ENCODE measurements around the gene KIAA1217.

Gene KIAA1217

DNA sequence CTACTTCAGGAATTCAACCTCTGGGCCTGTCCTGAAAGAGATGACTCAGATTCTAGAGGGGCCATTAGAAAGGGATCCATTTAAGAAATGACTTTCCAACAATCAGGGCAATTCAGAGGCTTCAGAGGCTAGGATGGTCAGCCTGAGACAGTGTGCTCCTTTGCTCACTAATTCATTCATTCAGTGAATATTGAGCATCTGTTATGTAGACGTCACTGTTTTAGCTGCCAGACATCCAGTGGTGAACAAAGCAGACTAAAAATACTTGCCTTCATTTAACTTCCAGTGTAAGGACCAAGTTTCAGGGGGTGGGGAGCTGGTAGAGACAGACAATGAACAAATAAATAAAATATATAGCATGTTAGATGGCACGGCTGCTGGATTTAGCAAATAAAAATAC lies 1.6 kb downstream of the KIAA1217 start:
- no peak for DNase-seq

DNA sequence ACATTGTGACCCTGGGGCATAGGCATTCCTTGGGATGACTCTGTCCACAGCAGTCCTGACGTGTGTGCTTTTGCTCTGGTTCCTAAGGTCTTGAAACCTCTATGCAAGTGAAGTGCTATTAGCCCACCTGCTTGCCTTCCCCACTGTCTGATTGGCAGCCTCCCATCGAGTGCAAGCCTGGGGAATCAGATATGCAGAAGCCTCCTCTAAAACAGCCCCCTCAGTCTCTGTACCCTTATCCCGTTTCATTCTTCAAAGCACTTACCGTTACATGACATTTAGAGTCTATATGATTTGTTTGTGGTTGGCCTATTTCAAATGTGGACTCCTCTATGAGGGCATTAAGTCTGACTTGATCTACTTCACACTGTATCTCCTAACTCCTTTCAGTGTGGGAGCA lies 4.3 kb downstream of the KIAA1217 start:
- DNase-seq = no peak

DNA sequence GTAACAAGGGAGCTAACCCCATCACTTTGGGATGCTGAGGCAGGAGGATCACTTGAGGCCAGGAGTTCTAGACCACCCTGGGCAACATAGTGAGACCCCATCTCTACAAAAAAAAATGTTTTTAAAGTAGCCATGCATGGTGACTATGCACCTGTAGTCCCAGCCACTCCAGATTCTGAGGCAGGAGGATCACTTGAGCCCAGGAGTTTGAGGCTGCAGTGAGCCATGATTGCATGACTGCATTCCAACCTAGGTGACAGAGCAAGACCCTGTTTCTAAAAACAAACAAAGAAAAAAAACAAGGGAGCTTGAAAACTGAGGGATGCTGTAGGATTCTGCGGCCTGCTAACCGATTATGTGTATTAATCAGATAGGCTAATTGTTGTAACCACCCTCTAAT lies 4.9 kb downstream of the KIAA1217 start:
- DNase-seq = no peak

DNA sequence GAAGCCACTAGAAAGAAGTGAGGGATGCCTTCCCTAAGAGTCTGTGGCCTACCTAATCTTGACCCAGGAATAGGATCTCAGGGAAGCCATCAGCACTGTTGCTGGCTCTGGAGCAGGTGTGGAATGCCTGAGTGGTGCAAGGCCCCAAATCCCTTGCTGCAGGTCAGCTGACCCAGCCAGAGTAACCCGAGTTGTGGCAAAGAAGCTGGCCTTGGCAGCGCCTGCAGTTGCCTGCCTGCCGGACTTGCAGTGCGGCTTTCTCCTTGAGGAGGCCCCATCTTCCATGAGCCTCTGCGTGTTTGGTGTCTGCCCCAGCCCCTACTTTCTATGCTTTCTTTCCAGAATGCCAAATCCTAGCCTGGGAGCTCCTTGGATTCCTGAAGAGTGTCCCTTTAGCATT lies 5.8 kb downstream of the KIAA1217 start:
- no peak for DNase-seq

DNA sequence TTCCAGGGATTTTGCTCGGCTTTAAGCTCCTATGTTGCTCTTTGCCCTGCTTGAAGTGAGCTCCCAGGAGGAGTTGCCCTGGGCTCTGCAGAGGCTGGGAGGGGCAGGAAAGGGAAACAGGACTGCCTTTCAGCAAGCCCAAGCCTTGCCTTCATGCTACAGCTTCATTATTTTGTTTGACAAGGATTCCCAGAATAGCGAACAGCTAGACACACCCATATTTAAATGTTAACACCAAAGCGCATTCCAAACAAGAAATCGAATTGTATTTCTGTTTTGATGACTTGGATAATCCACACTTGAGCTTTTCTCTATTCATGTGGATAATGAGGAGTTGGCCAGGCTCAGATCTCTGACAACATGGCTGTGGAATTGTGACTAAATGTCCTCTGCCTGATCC lies 6.3 kb downstream of the KIAA1217 start:
- DNase-seq = no peak

DNA sequence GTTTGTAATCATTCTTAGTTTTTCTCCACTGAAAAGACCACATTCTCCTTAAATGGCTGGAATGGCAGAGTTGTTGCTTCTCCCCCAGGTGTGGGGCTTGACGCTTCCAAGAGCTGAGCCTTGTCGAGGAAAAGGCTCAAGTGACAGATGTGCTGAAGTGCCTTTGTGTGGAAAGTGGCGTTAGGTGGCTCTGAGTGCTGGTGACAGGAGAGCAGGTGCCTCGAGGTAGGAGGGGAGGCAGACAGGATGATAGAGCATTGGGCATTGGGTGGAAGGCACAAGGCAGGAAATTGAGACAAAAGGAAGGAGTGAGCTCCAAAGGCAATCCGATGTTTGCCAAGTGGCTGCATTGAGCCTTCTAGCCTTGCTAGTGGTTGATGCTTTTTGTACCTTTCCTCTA lies 6.7 kb downstream of the KIAA1217 start:
- no peak for DNase-seq

DNA sequence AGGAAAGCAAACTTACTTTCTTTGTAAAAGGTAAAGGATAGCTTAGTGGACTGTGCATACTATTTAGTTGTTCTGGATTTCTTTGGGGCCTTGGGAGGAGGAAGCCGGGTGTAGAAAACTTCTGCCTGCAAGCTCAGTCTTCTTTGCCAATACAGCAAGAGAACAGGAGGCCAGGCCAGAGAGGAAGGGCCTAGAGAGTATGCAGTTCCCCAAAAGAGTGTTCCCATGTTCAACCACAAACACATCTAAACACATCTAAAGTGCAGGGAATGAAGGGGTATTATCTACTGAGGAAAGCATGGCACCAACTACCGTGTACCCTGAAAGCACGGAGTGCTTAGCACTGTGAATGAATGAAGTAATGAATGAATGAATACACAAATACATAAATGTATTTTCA lies 11.0 kb downstream of the KIAA1217 start:
- DNase-seq = no peak

DNA sequence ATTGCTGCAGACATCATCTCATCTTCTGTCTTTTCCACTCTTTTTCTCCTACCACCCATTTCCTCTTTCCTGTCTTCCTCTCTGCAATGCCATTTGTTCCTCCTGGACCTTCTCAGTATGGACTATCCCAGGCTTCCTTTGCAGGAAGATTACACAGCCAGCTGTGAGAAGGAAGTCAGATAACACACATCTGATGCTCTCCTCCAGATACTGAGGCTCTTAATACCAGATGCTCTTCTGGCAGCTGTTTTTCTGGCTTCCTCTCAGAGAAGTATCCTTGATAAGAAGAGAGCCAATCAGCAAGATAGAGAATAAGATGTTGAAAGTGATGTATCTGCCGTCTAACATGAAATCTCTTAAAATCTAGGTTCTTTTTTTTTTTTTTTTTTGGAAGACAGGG lies 14.4 kb downstream of the KIAA1217 start:
- DNase-seq = no peak

DNA sequence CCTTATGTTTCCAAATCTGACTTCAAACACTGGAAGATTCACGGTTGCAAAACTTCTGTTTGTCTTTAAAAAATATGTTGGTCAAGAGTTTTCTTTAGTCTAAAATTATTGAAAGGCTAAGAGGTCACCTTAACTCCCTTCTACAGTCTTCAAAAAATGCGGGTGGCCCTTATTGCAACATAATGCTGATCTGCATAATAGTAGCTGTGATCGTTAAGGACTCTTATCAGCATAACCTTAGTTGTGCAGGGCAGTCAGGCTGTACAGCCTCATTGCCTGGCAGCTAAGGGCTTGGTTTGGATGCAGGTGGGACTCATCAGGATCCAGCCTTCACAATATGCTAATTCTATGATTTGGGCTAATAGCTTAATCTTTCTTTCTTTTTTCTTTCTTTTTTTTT lies 15.0 kb downstream of the KIAA1217 start:
- no peak for DNase-seq

DNA sequence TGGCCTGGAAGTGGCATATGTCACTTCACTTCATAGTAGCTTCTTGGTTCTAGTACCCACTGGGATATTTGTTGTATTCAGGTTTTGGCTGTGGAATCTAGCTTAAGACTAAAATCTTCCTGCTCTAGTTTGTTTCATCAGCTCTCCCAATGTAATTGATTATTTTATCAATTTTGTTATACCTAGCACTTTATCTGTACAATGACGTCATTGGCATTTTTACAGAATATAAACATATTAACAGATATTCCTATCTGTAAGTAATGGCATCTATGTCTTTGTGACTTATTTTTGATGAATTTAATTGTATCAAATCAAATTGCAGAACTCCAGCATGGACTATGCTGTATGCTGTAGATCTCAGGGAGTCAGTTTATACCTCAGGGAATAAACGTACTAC lies 19.7 kb downstream of the KIAA1217 start:
- DNase-seq = no peak

DNA sequence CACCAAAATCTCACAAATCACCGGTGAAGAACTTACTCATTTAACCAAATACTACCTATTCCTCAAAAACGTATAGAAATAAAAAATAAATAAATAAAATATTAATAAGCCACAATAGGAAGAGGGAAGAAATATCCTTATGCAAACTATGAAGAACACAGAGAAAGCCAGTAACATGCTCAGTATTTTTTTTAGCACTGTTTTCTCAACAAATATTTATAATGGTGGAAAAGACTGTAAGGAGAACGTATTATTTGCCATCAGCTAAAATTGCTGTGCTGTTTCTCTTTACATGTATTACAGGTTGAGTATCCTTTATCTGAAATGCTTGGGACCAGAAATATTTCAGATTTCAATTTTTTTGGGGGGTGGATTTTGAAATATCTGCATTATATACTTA lies 21.0 kb downstream of the KIAA1217 start:
- DNase-seq = no peak

DNA sequence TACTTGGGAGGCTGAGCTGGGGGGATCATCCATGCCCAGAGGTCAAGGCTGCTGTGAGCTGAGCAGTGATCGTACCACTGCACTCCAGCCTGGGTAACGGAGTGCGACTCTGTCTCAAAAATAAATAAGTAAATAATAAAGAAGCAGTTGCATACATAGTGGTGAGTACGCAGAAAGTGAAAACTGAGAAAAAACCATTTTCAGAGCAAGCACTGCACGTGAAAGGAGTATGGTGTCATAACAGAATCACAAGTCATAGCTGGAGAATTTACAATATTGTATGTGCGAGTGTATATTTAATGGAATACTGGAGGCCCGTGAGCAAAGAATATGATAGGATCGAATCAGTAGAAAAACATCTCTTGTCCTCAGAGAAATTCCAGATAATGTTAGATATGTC lies 22.3 kb downstream of the KIAA1217 start:
- no peak for DNase-seq

DNA sequence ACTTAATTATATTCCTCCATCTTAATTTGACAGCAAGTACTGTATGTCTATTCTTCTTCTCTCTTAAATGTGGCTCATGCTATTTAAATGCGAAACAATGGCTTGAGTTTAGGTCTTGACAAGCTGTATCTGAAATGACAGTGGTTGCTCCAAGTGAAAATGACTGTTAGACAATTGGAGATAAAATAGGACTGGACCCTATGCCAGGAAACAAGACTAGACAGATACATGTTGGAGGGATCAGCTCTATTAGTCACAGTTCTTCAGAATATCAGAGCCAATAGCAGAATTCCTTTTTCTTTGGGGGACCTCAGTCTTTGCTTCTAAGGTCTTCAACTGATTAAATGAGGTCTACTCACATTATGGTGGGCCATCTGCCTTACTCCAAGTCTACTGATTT lies 25.8 kb downstream of the KIAA1217 start:
- no peak for DNase-seq

DNA sequence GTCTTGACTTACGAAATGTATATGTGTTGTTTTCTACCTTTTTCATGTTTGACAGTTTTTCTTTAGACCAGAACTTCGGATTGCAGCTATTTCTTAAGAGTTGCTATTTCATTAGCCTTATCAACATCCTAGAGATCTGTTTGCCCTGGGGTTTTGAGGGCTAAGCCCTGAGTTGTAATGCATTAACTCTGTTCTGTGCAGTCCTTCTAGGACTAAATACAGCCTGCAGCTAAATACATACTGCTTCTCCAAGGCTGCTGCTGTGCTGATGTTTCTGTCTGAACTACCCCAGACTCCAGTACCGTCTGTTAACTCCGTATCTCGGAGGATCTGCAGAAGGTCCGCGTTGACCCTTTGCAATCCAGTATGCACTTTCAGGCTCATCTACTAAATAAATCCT lies 26.5 kb downstream of the KIAA1217 start:
- no peak for DNase-seq

DNA sequence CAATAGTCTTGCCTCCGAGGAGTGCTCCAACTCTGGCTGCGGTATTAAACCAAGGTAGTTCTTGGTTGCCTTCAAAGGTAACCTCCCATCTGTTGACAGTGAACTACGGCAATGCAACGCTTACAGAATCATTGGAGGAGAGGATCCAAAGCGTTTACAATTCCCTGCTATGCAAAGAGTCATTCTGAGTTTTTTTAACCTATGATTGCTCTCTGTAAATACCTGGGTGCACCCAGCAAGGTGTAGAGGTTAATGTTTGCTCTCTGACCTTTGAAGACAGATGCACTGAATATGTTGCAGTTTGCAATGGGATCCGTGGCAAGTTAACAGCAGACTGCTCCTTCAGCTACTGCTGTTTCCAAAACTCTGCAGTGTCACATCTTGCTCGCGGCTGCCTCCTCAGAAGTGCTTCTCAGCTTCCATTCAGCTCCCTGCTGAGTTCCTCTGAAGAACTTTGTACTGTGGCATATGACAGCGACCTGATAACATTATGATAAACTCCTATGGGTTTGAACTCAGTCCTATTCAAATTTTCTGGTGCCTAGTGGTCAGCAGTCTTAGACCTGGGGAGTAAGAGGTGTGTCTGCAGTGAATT lies 29.0 kb downstream of the KIAA1217 start:
- DNase-seq = no peak

DNA sequence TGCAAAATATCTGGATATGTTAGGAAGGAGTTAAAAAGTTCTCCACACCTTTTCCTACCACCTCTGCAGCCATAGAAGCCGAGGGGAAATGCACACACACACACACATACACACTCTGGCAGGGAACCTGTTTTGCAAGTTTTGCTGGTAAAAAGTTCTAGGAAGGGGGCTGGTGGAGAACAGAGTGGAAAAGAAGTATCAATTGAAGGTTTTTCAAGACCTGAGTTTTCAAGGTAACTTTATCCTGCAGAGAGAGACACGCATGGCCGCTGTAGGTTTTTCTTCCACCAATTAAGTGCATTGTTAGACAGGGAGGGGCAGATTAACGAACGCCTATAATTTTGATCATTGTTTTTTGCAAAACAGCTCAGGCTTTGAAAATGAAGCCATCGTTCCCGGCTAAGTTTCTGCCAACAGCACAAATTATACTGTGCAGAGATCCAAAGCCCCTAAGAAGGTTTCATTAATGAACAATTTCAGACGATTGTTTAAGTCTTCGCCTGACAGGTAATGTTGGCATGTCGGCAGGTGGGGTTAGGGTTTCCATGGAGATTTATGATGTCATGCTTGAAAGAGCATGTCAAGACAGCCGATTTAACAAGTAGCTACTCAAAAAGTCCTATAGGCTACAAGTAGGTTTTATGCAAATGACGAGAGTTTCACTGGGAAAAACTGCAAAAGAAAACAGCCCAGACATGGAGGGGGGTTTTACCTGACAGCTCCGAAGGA lies 29.7 kb downstream of the KIAA1217 start:
- DNase-seq = peak; percentile 41

DNA sequence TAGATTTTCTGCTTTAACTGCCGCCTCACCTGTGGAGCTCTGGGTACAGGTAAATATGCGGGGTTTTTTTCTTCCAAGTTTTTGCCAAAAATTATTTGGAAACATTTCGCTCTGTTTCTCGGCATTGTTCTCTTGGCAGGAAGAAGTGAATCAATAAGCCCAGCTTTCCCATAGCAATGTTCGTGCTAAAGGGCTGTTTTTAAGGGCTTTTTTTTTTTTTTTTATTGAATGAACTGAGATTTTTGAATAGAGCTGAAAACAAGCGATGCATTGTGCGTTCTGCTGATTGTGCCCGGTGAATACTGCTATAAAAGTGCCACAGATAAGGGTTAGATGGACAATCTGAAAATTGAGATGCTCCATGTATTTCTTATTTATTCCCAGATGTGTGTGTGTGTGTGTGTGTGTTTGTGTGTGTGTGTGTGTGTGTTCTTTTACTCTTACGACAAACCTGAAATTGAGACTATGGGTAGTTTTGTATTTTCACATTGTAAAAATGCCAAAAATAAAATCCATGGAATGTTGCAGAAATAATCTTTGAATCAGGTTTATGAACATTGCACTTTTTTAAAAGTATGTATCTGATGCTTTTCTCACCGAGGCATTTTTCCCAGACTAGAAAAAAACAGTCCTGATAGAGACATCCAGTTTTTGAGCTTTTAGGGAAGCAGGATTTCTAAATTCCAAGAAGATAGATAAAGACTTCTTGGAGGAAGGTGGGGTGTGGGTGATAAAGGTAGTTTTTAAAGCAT lies 30.5 kb downstream of the KIAA1217 start:
- no peak for DNase-seq

DNA sequence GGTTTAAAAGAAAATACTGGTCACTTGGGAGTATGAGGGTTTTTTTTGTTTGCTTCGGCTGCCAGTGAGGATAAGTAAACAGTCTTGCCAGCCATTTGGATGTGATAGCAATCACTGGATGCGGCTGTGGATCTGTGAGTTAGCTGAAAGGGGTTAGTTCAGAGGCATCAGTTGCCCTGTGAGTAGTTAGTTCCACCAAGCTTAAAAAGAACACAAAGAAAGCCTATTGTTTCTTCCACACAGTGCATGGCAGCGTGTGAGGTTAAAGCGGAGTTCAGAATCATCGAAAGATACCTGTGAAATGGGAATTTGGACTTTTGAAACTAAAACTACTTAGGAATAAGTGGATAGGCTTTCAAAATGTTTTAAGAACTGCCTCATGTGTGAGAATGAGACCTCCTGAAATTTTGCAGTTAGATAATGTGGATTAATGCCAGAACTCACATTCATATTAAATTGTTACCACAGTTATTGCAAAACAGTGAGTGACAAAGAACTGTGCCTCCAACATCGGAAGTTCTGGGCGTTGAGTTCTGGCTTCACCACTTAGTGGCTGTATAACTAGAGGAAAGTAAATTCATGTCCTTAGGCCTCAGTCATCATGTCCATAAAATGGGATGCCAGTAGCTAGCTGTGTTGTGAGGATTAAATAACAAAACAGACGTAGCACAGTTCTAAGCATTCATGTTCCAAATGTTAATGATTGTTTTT lies 31.3 kb downstream of the KIAA1217 start:
- no peak for DNase-seq

DNA sequence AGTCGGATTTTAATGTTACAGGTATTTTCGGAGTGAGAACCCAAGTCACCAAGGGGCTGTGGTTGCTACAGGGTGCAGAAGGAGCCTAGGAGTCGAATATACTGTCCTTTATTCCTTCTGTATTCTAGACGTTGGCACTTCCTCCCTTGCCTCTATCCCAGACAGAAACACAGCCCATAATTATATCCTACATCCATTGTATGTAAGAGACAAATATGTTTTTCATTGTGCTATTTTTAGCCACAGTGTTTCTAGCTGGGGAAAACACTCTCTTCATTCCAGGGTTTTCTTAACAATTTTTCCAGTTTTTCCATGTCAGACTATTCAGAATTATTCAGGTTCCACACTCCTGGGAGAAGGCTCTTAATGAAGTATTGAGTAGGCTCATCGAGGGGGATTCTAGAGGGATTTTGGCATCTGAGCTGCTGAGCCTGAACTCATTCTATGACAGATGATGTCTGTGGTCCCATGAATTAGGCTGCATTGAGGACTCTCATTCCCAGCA lies 32.6 kb downstream of the KIAA1217 start:
- DNase-seq = no peak

DNA sequence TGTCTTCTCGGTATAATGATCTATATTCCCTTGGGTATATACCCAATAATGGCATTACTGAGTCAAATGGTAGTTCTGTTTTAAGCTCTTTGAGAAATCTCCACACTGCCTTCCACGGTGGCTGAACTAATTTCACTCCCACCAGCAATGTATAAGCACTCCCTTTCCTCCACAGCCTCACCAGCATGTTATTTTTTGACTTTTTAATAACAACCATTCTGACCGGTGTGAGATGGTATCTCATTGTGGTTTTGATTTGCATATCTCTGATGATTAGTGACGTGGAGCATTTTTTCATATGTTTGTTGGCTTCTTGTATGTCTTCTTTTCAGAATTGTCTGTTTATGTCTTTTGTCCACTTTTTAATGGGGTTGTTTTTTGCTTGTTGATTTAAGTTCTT lies 33.6 kb downstream of the KIAA1217 start:
- DNase-seq = no peak

DNA sequence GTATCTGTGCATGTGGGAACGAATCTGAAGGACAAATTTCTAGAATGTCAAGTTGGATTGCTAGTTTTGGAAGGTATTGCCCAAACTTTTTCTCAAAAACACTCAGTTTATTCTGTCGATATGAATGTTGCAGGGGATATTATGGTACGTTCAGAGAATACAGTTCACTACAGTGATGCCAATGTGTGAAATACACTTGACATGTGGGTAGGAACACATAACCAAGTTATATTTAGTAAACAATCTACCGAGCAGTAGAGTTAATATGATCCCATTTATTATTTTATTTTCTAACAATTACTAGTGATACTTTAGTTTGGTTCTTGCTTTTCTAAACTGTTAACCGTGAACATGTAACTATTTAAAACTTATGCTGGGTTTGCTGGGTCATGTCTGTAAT lies 37.4 kb downstream of the KIAA1217 start:
- no peak for DNase-seq

DNA sequence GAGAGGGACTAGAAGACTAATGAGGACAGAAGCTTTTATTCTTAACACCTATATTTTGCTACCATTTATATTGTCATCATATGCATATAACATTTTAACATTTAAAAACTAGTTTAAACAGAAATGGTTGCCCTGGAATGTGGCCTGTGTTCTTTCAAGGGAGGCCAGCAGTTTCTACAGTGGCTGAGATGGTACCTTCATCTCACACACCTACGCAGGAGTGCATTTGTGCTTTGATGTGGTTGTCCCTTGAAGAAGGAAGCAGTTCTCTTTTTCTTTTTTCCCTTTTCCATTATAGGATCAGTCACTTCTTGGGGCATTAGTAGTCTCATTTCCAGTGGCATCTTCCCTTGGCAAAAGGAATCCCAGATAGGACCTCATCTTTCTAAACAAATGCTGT lies 38.9 kb downstream of the KIAA1217 start:
- DNase-seq = no peak

DNA sequence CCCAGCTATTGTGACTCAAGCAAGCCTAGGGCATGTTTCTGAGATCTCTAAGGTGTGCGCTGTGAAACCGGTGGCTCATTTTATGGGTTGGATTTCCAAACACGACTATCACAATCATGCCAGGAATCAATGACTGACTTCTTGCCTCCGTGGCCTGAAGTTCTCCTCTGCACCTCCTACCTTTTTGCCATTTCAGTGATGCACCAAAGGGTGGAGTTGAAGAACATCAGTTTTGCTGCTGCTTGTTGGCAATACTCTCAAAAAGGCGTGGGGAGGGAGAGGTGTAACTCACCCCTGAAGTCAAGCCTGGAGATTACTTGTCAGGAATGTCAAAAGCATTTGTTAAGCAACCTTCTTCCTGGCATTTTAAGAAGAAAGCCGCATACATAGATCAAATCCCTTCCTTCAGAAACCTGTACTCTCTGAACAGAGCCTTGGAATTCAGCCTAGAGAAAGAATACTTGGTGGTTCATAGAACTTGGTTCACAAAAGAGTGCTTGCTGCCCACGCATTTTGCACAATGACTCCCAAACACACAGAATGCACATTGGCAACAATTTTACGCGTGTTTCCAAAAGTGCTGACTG lies 41.0 kb downstream of the KIAA1217 start:
- DNase-seq = no peak
